ENCODE measurements around the gene PCSK4. TPM values are rescaled to one million over a fixed set of nuclear protein-coding genes. Genes with fewer than 3 reads are reported as not detected.

The PCSK4 gene
- total RNA-seq, 1 donor from 2014 or later, result 7.4 TPM

GRCh38 chr19:1508507-1508856, 18.3 kb upstream of the PCSK4 start:
- H3K27me3 ChIP-seq (ENCODE audit: low read depth), result peaks cover 38% of the 10 kb centered on the region
- H3K27ac ChIP-seq, result no peak overlapping the region
- no peak for ATAC-seq
- intact Hi-C loops (cut with DNase I), result no loop called here
- DNase-seq, result no peak
- no peaks in the 10 kb centered on the region for H3K36me3 ChIP-seq
- TF ChIP-seq, protein P1, sequence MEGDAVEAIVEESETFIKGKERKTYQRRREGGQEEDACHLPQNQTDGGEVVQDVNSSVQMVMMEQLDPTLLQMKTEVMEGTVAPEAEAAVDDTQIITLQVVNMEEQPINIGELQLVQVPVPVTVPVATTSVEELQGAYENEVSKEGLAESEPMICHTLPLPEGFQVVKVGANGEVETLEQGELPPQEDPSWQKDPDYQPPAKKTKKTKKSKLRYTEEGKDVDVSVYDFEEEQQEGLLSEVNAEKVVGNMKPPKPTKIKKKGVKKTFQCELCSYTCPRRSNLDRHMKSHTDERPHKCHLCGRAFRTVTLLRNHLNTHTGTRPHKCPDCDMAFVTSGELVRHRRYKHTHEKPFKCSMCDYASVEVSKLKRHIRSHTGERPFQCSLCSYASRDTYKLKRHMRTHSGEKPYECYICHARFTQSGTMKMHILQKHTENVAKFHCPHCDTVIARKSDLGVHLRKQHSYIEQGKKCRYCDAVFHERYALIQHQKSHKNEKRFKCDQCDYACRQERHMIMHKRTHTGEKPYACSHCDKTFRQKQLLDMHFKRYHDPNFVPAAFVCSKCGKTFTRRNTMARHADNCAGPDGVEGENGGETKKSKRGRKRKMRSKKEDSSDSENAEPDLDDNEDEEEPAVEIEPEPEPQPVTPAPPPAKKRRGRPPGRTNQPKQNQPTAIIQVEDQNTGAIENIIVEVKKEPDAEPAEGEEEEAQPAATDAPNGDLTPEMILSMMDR (IDR thresholded peaks at IDR 0.05), result no peak
- peak overlapping the region; percentile 55 for H3K4me3 ChIP-seq
- peaks cover 19% of the 10 kb centered on the region for H3K4me1 ChIP-seq
- H3K9me3 ChIP-seq, result no peaks in the 10 kb centered on the region

DNA sequence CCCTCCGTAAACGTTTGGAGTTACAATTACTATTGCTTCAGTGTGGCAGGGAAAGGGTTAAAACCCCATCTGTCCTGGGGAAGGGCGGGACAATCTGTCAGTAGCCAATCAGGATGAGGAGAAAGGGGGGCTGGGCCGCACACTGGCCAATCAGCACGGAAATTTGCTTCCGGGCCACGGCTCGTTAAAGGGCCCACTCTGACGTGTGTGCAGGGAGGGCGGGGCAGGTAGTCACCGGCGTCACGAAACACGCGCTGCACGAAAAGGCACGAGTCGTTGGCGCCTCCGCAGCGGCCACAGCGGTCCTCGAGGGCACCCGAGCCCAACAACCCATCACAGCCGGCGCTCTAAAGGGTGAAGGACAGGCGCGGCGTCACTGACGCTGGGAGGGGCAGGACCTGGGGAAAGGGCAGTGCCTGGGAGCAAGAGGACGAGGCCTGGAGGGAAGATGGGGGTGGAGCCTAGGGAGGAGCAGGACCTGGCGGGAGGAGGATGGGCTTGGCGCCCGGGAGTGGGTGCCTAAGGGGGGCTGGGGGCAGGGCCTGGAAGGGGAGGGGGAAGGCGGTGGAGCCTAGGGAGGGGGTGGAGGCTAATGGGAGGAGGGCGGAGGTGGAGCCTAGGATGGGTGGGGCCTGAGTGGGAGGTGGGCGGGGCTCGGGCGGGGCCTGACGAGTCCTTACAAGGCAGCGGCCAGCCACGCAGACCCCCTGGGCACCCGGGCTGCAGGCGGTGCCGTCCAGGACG, 17.8 kb upstream of the PCSK4 start:
- peaks cover 21% of the 10 kb centered on the region for H3K4me1 ChIP-seq
- H3K36me3 ChIP-seq, result no peaks in the 10 kb centered on the region
- ATAC-seq (peak; percentile 93 to 94), DNase-seq (peak; percentile 91)
- H3K4me3 ChIP-seq, result peak overlapping the region; percentile 55
- TF ChIP-seq, protein P1 (IDR thresholded peaks at IDR 0.05), result no peak
- intact Hi-C loops (cut with DNase I), result no loop called here
- H3K27ac ChIP-seq, result peak overlapping the region; percentile 78
- H3K9me3 ChIP-seq, result no peaks in the 10 kb centered on the region
- H3K27me3 ChIP-seq (ENCODE audit: low read depth), result peaks cover 39% of the 10 kb centered on the region

DNA sequence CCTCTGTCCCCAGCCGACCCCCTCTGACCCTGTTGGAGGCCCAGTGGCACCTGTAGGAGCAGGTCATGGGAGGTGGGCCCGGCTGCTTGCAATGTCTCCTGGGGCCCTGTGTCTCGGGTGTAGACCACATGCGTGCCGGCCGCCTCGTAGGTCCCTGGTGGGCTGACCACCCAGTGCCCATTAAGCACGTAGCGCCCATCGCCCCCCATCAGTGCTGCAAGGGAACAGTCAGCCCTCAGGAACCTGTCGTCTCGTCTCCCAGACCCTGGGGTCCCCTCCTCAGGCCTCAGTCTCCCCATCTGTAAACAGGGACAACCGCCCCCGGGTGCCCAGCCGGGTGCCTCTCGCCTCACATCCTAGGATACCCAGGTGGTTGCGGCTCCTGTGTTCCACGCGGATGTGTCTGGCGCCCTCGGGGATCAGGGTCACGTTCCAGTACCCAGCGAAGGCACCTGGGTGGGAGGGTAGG, 17.1 kb upstream of the PCSK4 start:
- H3K4me3 ChIP-seq, result peak overlapping the region; percentile 55
- H3K4me1 ChIP-seq, result peaks cover 21% of the 10 kb centered on the region
- no peaks in the 10 kb centered on the region for H3K9me3 ChIP-seq
- no peaks in the 10 kb centered on the region for H3K36me3 ChIP-seq
- ATAC-seq (no peak), DNase-seq (no peak)
- TF ChIP-seq, protein P1 (IDR thresholded peaks at IDR 0.05), result no peak
- peak overlapping the region; percentile 78 for H3K27ac ChIP-seq
- intact Hi-C loops (cut with DNase I), result no loop called here
- H3K27me3 ChIP-seq (ENCODE audit: low read depth), result peaks cover 40% of the 10 kb centered on the region

DNA sequence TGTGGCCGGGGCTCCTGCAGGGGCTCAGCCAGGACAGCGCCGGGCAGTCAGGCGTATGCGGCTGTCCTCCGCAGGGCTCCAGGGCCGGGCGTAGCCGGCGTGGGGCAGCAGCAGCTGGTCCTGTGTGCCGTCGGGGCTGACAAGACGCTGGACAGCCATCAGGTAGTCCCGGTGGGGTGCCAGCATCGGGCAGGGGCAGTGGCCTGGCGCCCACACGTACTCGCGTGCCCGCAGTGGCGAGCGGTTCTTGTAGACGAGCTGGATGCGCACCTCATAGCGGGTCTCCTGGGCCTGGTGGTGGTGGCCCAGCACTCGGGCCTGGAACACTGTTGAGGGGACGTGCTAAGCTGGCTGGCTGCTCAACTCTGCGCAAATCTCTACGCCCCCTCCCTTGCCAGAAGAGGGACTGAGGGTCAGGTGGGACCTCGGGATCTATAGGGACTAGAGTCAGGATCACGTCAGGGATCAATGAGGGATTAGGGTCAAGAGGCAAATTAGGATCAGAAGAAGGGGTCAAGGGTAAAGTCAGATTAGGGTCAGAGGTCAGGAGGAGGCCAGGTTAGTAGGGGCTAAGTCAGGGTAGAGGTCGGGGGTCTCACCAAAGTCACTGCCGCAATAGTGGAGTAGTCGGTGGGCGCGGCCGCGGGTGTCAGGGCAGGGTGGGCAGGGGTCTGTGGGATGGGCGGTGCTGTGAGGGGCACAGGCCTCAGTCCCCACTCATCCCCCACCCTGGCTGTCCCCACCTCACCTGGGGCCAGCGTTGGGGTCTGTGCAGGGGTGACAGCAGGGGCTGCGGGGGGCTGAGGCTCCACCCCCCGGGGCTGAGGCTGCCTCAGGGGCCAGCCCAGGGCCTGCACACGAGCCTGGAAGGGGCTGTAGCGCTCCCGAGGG, 16.1 kb upstream of the PCSK4 start:
- TF ChIP-seq, protein P1 (IDR thresholded peaks at IDR 0.05), result no peak
- H3K4me1 ChIP-seq, result peaks cover 21% of the 10 kb centered on the region
- no peak for ATAC-seq
- no peaks in the 10 kb centered on the region for H3K9me3 ChIP-seq
- intact Hi-C loops (cut with DNase I), result no loop called here
- no peak overlapping the region for H3K4me3 ChIP-seq
- no peak for DNase-seq
- H3K27ac ChIP-seq, result no peak overlapping the region
- H3K36me3 ChIP-seq, result no peaks in the 10 kb centered on the region
- peaks cover 30% of the 10 kb centered on the region for H3K27me3 ChIP-seq (ENCODE audit: low read depth)

DNA sequence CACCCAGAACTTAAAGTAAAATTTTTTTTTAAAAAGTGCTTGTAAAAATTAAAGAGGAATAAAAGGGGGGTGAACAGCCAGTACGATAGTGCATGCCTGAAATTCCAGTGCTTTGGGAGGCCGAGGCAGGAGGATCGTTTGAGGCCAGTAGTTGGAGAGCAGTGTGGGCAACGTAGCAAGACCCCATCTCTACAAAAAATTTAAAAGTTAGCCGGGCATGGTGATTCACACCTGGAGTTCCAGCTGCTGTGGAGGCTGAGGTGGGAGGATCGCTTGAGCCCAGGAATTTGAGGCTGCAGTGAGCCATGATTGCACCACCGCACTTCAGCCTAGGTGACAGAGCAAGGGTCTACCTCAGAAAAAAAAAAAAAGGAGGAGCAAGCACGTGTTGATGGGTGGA, 14.9 kb upstream of the PCSK4 start:
- ATAC-seq (no peak), DNase-seq (no peak)
- peaks cover 23% of the 10 kb centered on the region for H3K27me3 ChIP-seq (ENCODE audit: low read depth)
- TF ChIP-seq, protein P1 (IDR thresholded peaks at IDR 0.05), result no peak
- H3K4me1 ChIP-seq, result peaks cover 21% of the 10 kb centered on the region
- no peaks in the 10 kb centered on the region for H3K36me3 ChIP-seq
- no peak overlapping the region for H3K4me3 ChIP-seq
- intact Hi-C loops (cut with DNase I), result no loop called here
- H3K9me3 ChIP-seq, result no peaks in the 10 kb centered on the region
- no peak overlapping the region for H3K27ac ChIP-seq

All from lower lobe of right lung (tissue), 2 donors.